HG02642 (cell line): ENCODE measurements around the gene RGR.
A peak's percentile ranks its signal among the peaks of the same experiment; 100 is the strongest.

Source experiments
- ATAC-seq: cut with Tn5 transposase; IDR thresholded peaks from one replicate; pipeline ENCODE4 v1.9.1; 2021; ENCODE audit warnings: mild to moderate bottlenecking; ENCODE audit not compliant: unreplicated experiment, poor library complexity

RGR gene

GRCh38 chr10:84291384-84291783 is 46.5 kb downstream of the RGR start:
- ATAC-seq, result no peak

- ATAC-seq, result peak; percentile 50
Measured at GRCh38 chr10:84292502-84292901, 47.6 kb downstream of the RGR start.

- no peak for ATAC-seq
Measured at GRCh38 chr10:84293171-84293570, 48.3 kb downstream of the RGR start.

DNA sequence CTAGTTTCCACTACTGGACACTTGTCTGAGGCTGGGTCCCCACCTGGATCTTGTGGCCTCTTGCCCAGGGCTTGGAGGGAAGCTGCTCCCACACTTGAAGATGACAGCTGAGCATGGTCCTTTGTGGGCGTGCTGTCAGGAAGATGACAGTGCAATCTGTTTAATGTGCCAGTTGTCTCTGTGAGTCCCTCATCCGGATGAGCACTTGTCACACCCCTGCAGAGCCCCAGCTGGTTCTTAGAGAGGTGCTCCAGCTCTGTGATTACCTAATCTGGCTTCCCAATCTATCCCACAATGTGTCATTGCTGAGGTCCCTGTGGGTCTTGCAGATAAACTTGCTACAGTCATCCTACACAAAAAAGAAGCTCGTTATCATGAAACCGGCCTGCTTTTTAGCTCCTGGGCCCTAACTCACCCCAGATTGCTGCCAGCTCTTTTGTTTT is 48.7 kb downstream of the RGR start:
- ATAC-seq, result no peak

DNA sequence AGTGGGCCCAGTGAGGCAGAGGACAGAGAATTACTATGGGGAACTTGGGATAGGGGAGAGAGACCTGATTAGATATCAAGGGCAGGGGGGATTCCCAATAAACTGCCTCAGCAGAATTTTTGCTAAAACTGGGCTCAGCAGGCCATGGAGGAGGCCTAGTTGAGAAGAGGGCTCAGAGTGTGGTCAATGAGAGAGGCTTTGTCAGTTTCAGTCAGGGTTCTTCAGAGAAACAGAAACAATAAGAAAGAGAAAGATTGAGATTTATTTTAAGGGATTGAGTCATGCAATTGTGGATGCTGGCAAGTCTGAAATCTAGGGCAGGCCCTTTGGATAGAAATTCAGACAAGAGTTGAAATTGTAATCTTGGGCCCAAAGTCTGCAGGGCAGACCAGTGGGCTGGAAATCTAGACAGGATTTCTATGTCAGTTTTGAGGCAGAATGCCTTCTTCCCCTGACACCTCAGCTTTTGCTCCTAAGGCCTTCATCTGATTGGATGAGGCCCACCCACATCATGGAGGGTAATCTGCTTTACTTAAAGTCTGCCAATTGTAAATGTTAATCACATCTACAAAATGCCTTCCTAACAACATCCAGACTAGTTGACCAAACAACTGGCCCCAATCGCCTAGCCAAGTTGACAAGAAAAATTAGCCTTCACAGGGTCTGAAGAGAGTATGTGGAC is 50.1 kb downstream of the RGR start:
- peak; percentile 57 for ATAC-seq

DNA sequence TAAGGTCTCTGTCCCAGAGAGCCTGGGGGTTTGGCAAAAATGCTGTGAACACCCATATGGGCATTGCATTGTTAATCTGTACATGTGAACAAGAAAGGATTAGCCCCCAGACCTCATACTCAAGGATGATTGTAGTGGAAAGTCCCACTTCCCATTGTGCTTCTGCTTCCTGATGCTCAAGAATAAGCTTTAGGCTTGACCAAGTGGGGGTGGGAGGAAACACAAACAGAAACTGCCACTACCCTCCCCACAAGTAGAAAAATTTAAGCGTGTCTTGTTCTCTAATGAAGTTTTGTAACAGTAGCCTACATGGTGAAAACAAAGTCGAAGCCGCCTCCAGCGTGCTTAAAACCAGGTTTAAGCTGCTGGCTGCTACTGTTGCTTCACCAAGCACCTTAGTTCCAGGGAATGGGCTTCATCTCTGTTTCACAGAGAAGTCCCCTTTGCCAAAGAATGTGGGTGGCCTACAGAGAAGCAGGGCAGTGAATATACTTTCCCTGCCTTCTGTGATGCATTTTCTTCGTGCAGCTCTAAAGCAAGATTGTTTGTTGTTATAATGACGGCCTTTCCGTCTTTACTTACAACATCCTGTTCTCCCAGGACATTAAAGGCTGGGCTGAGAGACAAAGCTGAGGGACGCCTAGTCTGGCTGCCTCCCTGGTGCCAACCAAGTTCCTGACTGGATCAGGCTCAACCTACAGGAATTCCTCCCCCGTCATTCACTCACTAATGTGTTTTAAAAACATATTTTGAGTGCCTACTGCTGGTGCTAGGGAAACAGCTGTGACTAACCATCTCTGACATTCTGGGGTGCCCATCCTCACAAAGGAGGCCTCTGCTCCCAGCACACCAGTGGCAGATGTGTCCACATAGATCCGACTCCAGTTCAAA is 51.5 kb downstream of the RGR start:
- ATAC-seq, result no peak

DNA sequence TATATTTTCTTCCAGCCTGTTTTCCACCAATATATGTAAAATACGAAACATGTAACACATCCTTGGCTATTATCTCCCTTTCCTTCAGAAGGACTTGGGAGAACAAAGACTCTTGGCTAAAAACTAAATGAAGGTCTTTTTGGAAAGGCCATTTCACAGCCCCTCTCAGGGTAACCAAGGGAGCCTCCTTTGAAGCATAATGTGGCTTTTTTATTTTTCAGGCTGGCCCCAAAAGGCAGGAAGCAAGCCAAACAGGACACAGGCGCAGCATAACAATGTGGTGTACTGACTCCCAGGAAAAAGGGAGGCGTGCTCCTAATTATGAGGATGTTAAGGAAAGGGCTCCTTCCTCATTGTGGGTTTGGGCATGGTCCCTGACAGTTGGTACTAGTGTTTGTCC is 53.2 kb downstream of the RGR start:
- ATAC-seq, result no peak

DNA sequence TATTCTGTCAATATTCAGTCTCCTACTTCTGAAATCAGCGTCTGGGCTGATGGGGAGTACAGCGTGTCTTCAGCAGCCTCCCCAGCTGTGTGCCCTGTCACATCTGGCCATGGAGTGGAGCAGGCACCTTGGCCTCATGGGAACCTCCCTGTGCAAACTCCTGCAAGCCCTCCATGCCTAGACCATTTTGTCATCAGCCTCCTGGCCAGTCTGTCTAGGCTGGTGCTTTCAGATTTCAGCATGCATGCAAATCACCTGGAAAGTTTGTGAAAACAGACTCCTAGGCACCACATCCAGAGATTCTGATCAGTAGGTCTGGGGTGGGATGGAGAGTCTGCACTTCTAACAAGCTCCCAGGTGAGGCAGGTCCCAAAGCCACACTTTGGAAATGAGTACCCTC is 57.4 kb downstream of the RGR start:
- no peak for ATAC-seq

DNA sequence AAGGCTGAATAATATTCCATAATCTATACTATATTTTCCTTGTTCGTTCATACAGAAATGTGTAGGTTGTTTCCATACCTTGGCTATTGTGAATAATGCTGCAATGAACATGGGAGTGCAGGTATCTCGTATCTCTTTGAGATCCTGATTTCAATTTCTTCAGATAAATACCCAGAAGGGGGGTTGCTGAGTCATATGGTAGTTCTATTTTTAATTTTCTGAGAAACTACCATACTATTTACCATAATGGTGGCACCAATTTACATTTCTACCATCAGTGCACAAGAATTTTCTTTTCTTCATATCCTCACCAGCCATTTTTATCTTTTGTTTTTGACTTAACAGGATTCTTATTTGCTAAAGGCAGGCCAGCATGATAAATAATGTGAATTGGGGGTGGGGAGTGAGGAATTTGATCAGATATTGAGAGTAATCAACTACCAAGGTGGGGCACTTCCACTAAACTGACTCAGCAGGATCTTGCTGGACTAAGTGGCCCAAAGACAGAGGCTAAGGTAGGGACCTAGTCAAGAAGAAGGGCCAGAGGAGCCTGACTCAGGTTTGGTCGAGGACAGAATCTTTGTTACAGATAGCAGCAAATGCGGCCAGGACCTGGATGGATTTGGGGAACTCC is 62.0 kb downstream of the RGR start:
- ATAC-seq, result no peak

- no peak for ATAC-seq
Measured at GRCh38 chr10:84308021-84308420, 63.2 kb downstream of the RGR start.

- no peak for ATAC-seq
Measured at GRCh38 chr10:84308481-84309304, 63.8 kb downstream of the RGR start.
